HG03103 (cell line): ENCODE data around the gene AGPAT3.

Source experiments
- ATAC-seq: cut with Tn5 transposase; IDR thresholded peaks from one replicate; pipeline ENCODE4 v1.9.1; 2021; ENCODE audit warnings: low read depth; ENCODE audit not compliant: unreplicated experiment

Gene AGPAT3

GRCh38 chr21:43950481-43950880 lies 85.5 kb downstream of the AGPAT3 start:
- ATAC-seq, result no peak

- no peak for ATAC-seq
Observed at GRCh38 chr21:43950936-43951335, 85.9 kb downstream of the AGPAT3 start.

- ATAC-seq, result no peak
Observed at GRCh38 chr21:43951911-43952703, 87.1 kb downstream of the AGPAT3 start.

GRCh38 chr21:43953021-43953420 lies 88.0 kb downstream of the AGPAT3 start:
- ATAC-seq, result no peak

GRCh38 chr21:43954042-43954441 lies 89.0 kb downstream of the AGPAT3 start:
- ATAC-seq, result no peak

GRCh38 chr21:43954896-43955295 lies 89.9 kb downstream of the AGPAT3 start:
- ATAC-seq, result no peak

GRCh38 chr21:43956019-43956669 lies 91.1 kb downstream of the AGPAT3 start:
- no peak for ATAC-seq

- no peak for ATAC-seq
Observed at GRCh38 chr21:43956670-43957035, 91.6 kb downstream of the AGPAT3 start.

GRCh38 chr21:43957128-43957571 lies 92.1 kb downstream of the AGPAT3 start:
- ATAC-seq, result no peak

- ATAC-seq, result no peak
Observed at GRCh38 chr21:43957611-43958362, 92.8 kb downstream of the AGPAT3 start.

- no peak for ATAC-seq
Observed at GRCh38 chr21:43958364-43959158, 93.5 kb downstream of the AGPAT3 start.

GRCh38 chr21:43959231-43960116 lies 94.5 kb downstream of the AGPAT3 start:
- ATAC-seq, result no peak

- no peak for ATAC-seq
Observed at GRCh38 chr21:43961382-43961909, 96.4 kb downstream of the AGPAT3 start.

- no peak for ATAC-seq
Observed at GRCh38 chr21:43965911-43966585, 101.0 kb downstream of the AGPAT3 start.

- no peak for ATAC-seq
Observed at GRCh38 chr21:43966946-43967512, 102.0 kb downstream of the AGPAT3 start.

GRCh38 chr21:43967981-43968380 lies 103.0 kb downstream of the AGPAT3 start:
- ATAC-seq, result no peak

- no peak for ATAC-seq
Observed at GRCh38 chr21:43968410-43969114, 103.5 kb downstream of the AGPAT3 start.

- no peak for ATAC-seq
Observed at GRCh38 chr21:43969115-43969444, 104.1 kb downstream of the AGPAT3 start.
